OCI-LY1 (cell line): ENCODE results near the gene PXDC1.

Experiments used
- H2AFZ ChIP-seq: fragments of 200-600 bp; sonication (generic), shearing (Covaris generic); 2 replicates; pipeline ENCODE4 v1.6.0; 2014; ENCODE audit warnings: antibody characterized with exemption, mild to moderate bottlenecking, low read length
- H3F3A ChIP-seq: fragments of 200-600 bp; sonication (generic), shearing (Covaris generic); 2 replicates; pipeline ENCODE4 v1.6.0; 2014; ENCODE audit warnings: mild to moderate bottlenecking, antibody characterized with exemption, low read length, moderate library complexity; ENCODE audit not compliant: insufficient read depth
- H3K27ac ChIP-seq: fragments of 200-600 bp; sonication (generic); 2 replicates; pipeline ENCODE4 v1.5.1; 2014; ENCODE audit warnings: low read length, mixed run types, mild to moderate bottlenecking, low read depth; ENCODE audit not compliant: poor library complexity, severe bottlenecking
- H3K27me3 ChIP-seq: fragments of 200-600 bp; sonication (generic); 2 replicates; pipeline ENCODE4 v1.6.0; 2014; ENCODE audit warnings: antibody characterized with exemption, mild to moderate bottlenecking, low read length, moderate library complexity; ENCODE audit not compliant: insufficient read depth
- H3K36me3 ChIP-seq: fragments of 200-600 bp; sonication (generic); 2 replicates; pipeline ENCODE4 v1.6.1; 2014; ENCODE audit warnings: mild to moderate bottlenecking, antibody characterized with exemption, low read length, moderate library complexity, mixed read lengths; ENCODE audit not compliant: insufficient read depth
- H3K4me1 ChIP-seq: fragments of 200-600 bp; sonication (generic); 2 replicates; pipeline ENCODE4 v1.5.1; 2014; ENCODE audit warnings: mild to moderate bottlenecking, low read length, moderate library complexity; ENCODE audit not compliant: insufficient read depth, severe bottlenecking
- H3K4me2 ChIP-seq: fragments of 200-600 bp; sonication (generic), shearing (Covaris generic); 2 replicates; pipeline ENCODE4 v1.6.1; 2014; ENCODE audit warnings: low read length
- H3K4me3 ChIP-seq: fragments of 200-600 bp; sonication (generic); 2 replicates; pipeline ENCODE4 v1.5.1; 2014; ENCODE audit warnings: low read length, low read depth, mild to moderate bottlenecking, mixed read lengths; ENCODE audit not compliant: poor library complexity, severe bottlenecking
- H3K79me2 ChIP-seq: fragments of 200-600 bp; shearing (Covaris generic); 2 replicates; pipeline ENCODE4 v1.6.1; 2016; ENCODE audit warnings: mixed run types, low read length, mixed read lengths; ENCODE audit not compliant: insufficient read depth
- H3K9ac ChIP-seq: fragments of 200-600 bp; sonication (generic), shearing (Covaris generic); 2 replicates; pipeline ENCODE4 v1.6.1; 2014; ENCODE audit warnings: mild to moderate bottlenecking, low read length, mixed read lengths
- H3K9me2 ChIP-seq: fragments of 200-600 bp; sonication (generic), shearing (Covaris generic); 2 replicates; pipeline ENCODE4 v1.6.1; 2014; ENCODE audit warnings: low read depth, mild to moderate bottlenecking, low read length, mixed read lengths
- H3K9me3 ChIP-seq: fragments of 200-600 bp; shearing (Covaris generic); 2 replicates; pipeline ENCODE4 v1.6.1; 2014; ENCODE audit warnings: low read length, mixed read lengths
- H4K20me1 ChIP-seq: fragments of 200-600 bp; sonication (generic), shearing (Covaris generic); 2 replicates; pipeline ENCODE4 v1.6.0; 2016; ENCODE audit warnings: mild to moderate bottlenecking, low read length; ENCODE audit not compliant: insufficient read depth
- EZH2 ChIP-seq: fragments of 200-600 bp; sonication (generic), shearing (Covaris generic); IDR thresholded peaks from 2 replicates; pipeline ENCODE4 v1.8.0; 2017; ENCODE audit warnings: borderline replicate concordance, mixed run types, mild to moderate bottlenecking, antibody characterized with exemption, low read length, moderate library complexity, mixed read lengths
- TF ChIP-seq, protein P1 (sequence below): fragments of 200-600 bp; sonication (generic), shearing (Covaris generic); IDR thresholded peaks from 2 replicates; pipeline ENCODE4 v1.5.1; 2017; ENCODE audit warnings: mild to moderate bottlenecking, antibody characterized with exemption, low read length, moderate library complexity, mixed read lengths

Gene PXDC1

DNA sequence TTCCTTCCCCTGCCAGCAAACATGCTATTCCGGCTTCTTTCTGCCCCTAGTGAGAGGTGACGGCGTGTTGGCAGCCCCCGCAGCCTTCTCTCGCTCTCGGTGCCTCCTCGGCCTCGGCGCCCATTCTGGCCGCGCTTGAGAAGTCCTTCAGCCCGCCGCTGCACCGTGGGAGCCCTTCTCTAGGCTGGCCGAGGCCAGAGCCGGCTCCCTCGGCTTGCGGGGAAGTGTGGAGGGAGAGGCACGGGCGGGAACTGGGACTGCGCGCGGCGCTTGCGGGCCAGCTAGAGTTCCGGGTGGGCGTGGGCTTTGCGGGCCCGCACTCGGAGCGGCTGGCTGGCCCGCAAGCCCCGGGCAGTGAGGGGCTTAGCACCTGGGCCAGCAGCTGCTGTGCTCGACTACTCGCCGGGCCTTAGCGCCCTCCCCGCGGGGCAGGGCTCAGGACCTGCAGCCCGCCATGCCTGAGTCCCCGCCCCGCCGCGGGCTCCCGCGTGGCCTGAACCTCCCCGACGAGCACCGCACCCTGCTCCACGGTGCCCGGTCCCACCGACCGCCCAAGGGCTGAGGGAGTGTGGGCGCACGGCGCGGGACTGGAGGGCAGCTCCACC is 20.0 kb upstream of the PXDC1 start:
- H3K27me3 ChIP-seq: no peaks in the 10 kb centered on the region
- no peaks in the 10 kb centered on the region for H3K36me3 ChIP-seq
- H4K20me1 ChIP-seq: no peaks in the 10 kb centered on the region
- no peak overlapping the region for H3K4me2 ChIP-seq
- H3K4me1 ChIP-seq: no peaks in the 10 kb centered on the region
- no peaks in the 10 kb centered on the region for H3K9me3 ChIP-seq
- H2AFZ ChIP-seq: no peak overlapping the region
- H3K27ac ChIP-seq: no peak overlapping the region
- no peaks in the 10 kb centered on the region for H3F3A ChIP-seq
- H3K4me3 ChIP-seq: no peak overlapping the region
- no peaks in the 10 kb centered on the region for H3K79me2 ChIP-seq
- H3K9ac ChIP-seq: no peak overlapping the region
- H3K9me2 ChIP-seq: no peaks in the 10 kb centered on the region
- TF ChIP-seq EZH2: no peak
- TF ChIP-seq, protein P1, sequence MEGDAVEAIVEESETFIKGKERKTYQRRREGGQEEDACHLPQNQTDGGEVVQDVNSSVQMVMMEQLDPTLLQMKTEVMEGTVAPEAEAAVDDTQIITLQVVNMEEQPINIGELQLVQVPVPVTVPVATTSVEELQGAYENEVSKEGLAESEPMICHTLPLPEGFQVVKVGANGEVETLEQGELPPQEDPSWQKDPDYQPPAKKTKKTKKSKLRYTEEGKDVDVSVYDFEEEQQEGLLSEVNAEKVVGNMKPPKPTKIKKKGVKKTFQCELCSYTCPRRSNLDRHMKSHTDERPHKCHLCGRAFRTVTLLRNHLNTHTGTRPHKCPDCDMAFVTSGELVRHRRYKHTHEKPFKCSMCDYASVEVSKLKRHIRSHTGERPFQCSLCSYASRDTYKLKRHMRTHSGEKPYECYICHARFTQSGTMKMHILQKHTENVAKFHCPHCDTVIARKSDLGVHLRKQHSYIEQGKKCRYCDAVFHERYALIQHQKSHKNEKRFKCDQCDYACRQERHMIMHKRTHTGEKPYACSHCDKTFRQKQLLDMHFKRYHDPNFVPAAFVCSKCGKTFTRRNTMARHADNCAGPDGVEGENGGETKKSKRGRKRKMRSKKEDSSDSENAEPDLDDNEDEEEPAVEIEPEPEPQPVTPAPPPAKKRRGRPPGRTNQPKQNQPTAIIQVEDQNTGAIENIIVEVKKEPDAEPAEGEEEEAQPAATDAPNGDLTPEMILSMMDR: no peak

DNA sequence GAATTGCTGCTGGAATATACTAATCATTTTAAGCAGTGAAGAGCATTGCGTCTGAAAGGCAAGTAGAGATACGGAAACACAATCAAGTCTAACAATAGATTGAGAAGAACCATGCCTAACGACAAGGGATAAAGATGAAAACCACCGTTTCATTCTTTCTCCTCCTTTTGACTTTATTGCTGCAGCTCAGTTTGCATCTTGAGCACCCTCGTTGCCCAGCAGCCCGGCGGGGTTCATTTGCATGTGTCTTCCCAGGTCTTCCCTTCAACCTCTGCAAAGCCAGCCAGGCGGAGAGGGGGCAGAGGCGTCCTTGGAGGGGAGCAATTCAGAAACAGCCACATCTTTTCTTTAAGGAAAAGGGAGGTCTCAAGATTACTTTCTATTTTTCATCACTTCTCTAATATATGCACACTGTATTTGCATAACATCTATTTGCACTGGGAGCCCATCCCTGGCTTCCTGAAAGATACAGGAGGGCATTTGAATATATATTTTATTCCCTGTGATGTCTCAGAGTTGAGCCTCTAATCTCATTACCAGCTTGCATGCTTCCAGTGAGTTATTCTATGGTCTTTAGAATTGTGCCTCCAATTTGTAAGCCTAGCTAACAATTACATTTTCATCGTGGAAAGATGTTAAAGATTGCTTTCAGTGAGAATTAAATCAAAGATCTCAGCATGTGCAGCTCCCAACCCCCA is 18.7 kb upstream of the PXDC1 start:
- Histone ChIP-seq H3K9me3 (no peaks in the 10 kb centered on the region), H4K20me1 (no peaks in the 10 kb centered on the region), H3K4me1 (no peaks in the 10 kb centered on the region), H3K27me3 (no peaks in the 10 kb centered on the region), H3K4me3 (no peak overlapping the region), H3K36me3 (no peaks in the 10 kb centered on the region), H2AFZ (no peak overlapping the region), H3K27ac (no peak overlapping the region), H3K79me2 (no peaks in the 10 kb centered on the region), H3F3A (no peaks in the 10 kb centered on the region), H3K4me2 (no peak overlapping the region), H3K9me2 (no peaks in the 10 kb centered on the region), H3K9ac (no peak overlapping the region)
- TF ChIP-seq, protein P1: no peak
- no peak for TF ChIP-seq EZH2

DNA sequence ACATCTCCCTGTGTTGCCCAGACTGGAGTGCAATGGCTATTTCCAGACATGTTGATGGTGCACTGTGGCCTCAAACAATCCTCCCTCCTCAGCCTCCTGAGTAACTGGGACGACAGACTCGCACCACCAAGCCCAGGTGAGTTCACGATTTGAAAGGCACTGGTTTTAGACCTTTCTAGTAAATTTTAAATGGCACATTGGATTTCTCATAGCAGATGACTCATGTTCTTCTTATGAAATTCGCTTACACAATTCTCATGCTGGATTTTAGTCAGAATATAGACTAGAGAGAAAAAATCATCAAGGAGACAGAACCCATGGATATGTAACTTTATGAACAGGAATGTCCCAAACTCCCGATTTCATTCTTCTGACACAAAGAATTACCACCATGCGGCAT is 18.1 kb upstream of the PXDC1 start:
- Histone ChIP-seq H3K4me1 (no peaks in the 10 kb centered on the region), H2AFZ (no peak overlapping the region), H3K79me2 (no peaks in the 10 kb centered on the region), H4K20me1 (no peaks in the 10 kb centered on the region), H3K4me2 (no peak overlapping the region), H3K4me3 (no peak overlapping the region), H3K9me2 (no peaks in the 10 kb centered on the region), H3K27me3 (no peaks in the 10 kb centered on the region), H3F3A (no peaks in the 10 kb centered on the region), H3K9me3 (no peaks in the 10 kb centered on the region), H3K9ac (no peak overlapping the region), H3K36me3 (no peaks in the 10 kb centered on the region), H3K27ac (no peak overlapping the region)
- TF ChIP-seq, protein P1: no peak
- TF ChIP-seq EZH2: no peak
